DND-41 (cell line): ENCODE results near the gene TRAPPC5.

Experiments used
- ATAC-seq: fragments of 200-7000 bp; cut with Tn5 transposase; 3 replicates; pipeline ENCODE4 v1.9.1; 2021; ENCODE audit warnings: low read depth; ENCODE audit not compliant: insufficient read depth
- DNase-seq: peaks from one replicate; pipeline ENCODE4 v3.0.0-alpha.2; 2020
- H2AFZ ChIP-seq: 2 replicates; pipeline ENCODE4 v1.6.0; 2012; ENCODE audit warnings: low read depth, low read length
- H3K27ac ChIP-seq: 2 replicates; pipeline ENCODE4 v1.5.1; 2012; ENCODE audit warnings: low read length, inconsistent platforms
- H3K27me3 ChIP-seq: fragments of 200-600 bp; sonication (generic); 2 replicates; pipeline ENCODE4 v1.6.0; 2012; ENCODE audit warnings: low read length, mild to moderate bottlenecking, inconsistent platforms; ENCODE audit not compliant: insufficient read depth, poor library complexity
- H3K36me3 ChIP-seq: 2 replicates; pipeline ENCODE4 v1.5.1; 2012; ENCODE audit warnings: low read length, inconsistent platforms; ENCODE audit not compliant: insufficient read depth
- H3K4me1 ChIP-seq: 2 replicates; pipeline ENCODE4 v1.5.1; 2012; ENCODE audit warnings: mild to moderate bottlenecking, low read length; ENCODE audit not compliant: insufficient read depth
- H3K4me2 ChIP-seq: 2 replicates; pipeline ENCODE4 v1.6.0; 2012; ENCODE audit warnings: mild to moderate bottlenecking, moderate library complexity, low read length, inconsistent platforms; ENCODE audit not compliant: insufficient read depth
- H3K4me3 ChIP-seq, 2 experiments: fragments of 200-600 bp in 1 of 2; shearing (Covaris generic) in 1 of 2; 2 replicates each; pipeline ENCODE4 v1.5.1; 2012 to 2016; ENCODE audit warnings: inconsistent platforms in 2 of 2, low read length in 2 of 2, mild to moderate bottlenecking in 2 of 2, low read depth in 1 of 2, moderate library complexity in 1 of 2
- H3K79me2 ChIP-seq: 2 replicates; pipeline ENCODE4 v1.6.0; 2012; ENCODE audit warnings: low read length, inconsistent platforms; ENCODE audit not compliant: insufficient read depth
- H3K9ac ChIP-seq: 2 replicates; pipeline ENCODE4 v1.6.0; 2012; ENCODE audit warnings: low read depth, mild to moderate bottlenecking, inconsistent platforms, low read length, moderate library complexity
- H3K9me3 ChIP-seq: 2 replicates; pipeline ENCODE4 v1.5.1; 2012; ENCODE audit warnings: low read length, moderate library complexity, mild to moderate bottlenecking, inconsistent platforms; ENCODE audit not compliant: insufficient read depth, severe bottlenecking
- H4K20me1 ChIP-seq: 2 replicates; pipeline ENCODE4 v1.6.0; 2012; ENCODE audit warnings: low read length; ENCODE audit not compliant: insufficient read depth
- EZH2 ChIP-seq: IDR thresholded peaks from 3 replicates; pipeline ENCODE4 v1.6.1; 2012; ENCODE audit warnings: borderline replicate concordance, low read depth, mild to moderate bottlenecking, moderate library complexity, low read length, inconsistent platforms; ENCODE audit not compliant: severe bottlenecking
- TF ChIP-seq, protein P1 (sequence below): IDR thresholded peaks from 2 replicates; pipeline ENCODE4 v1.5.1; 2012; ENCODE audit warnings: borderline replicate concordance, low read length, moderate library complexity, mild to moderate bottlenecking; ENCODE audit not compliant: poor library complexity, severe bottlenecking; ENCODE audit errors: extremely low read depth

TRAPPC5 gene

DNA sequence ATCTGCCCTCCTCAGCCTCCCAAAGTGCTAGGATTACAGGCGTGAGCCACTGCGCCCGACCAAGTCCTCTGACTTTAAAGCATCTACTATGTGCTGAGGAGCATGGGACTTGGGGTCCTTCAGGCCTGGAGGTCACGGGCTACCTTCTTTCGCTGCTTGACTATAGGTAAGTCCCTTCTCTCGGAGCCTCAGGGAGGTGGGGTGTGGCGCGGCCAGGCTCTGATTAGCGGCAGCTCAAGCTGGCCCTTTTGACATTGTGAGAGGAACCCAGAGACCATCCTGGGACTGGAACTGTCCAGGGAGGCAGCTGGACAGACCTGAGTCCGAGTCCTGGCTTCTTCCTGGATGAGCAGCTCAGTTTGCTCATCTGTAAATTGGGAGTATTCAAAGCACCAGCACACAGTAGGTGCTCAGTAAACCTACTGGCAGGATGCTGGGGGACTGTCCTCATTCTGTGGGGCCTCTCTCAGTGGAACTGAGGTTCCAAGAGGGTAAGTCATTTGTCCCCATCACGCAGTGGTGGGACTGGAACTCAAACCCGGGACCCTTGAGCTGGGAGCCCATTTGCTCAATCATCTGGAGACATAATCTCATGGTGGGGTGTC, 20.5 kb downstream of the TRAPPC5 start:
- Histone ChIP-seq H4K20me1 (no peaks in the 10 kb centered on the region), H3K4me1 (no peaks in the 10 kb centered on the region), H3K4me2 (no peak overlapping the region), H2AFZ (no peak overlapping the region), H3K36me3 (no peaks in the 10 kb centered on the region), H3K27me3 (no peaks in the 10 kb centered on the region), H3K9me3 (no peaks in the 10 kb centered on the region), H3K79me2 (no peaks in the 10 kb centered on the region), H3K4me3 (no peak overlapping the region), H3K9ac (no peak overlapping the region), H3K27ac (no peak overlapping the region)
- ATAC-seq, result no peak
- no peak for DNase-seq
- TF ChIP-seq EZH2, result no peak

DNA sequence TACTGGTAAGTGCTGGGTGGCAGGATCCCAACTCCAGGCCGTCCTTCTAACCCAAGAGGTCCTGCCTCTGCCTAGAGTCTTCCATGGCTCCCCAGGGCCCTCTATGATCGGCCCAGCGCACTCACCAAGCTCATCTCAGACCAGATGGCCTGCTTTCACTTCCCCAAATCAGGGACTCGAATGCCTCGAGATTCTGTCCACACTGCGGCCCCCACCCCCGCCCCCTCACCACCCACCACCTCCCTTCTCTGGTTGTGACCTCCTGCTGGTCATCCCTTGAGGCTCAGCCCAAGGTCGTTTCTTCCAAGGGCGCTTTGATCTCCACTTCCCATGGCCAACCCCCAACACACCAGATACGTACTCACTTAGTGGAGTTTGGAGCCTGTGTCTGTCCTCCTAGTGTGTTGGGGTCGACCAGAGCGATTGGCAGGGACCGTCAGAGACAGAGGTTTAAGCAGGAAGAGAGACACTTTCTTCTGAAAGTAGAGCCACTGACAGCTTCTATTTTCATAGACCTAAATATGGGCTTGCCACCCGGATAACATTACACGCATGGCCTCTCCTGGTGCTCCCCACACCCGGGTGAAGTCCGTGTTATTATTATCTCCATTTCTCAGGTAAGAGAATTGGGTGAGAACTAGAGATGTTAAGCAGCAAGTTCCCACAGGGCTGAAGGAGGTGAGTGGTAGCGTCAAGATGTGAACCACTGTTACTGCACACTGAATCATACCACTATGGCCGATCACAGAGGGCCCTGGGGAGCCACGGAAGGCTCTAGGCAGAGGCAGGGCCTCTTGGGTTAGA, 21.2 kb downstream of the TRAPPC5 start, which contains the start of gene FCER2:
FCER2 (minus strand) TSS at position 478 of the 804 bp plus-strand sequence. CDS start 2,371 bp downstream, outside the sequence.
- Histone ChIP-seq H4K20me1 (no peaks in the 10 kb centered on the region), H2AFZ (no peak within 1 kb of the TSS), H3K36me3 (no peaks in the 10 kb centered on the region), H3K27ac (no peak within 1 kb of the TSS), H3K79me2 (no peaks in the 10 kb centered on the region), H3K9ac (no peak within 1 kb of the TSS), H3K27me3 (no peaks in the 10 kb centered on the region), H3K9me3 (no peaks in the 10 kb centered on the region), H3K4me3 (no peak within 1 kb of the TSS), H3K4me1 (no peaks in the 10 kb centered on the region), H3K4me2 (no peak within 1 kb of the TSS)
- DNase-seq (no peak), ATAC-seq (no peak)
- TF ChIP-seq EZH2, result no peak
- TF ChIP-seq, protein P1, sequence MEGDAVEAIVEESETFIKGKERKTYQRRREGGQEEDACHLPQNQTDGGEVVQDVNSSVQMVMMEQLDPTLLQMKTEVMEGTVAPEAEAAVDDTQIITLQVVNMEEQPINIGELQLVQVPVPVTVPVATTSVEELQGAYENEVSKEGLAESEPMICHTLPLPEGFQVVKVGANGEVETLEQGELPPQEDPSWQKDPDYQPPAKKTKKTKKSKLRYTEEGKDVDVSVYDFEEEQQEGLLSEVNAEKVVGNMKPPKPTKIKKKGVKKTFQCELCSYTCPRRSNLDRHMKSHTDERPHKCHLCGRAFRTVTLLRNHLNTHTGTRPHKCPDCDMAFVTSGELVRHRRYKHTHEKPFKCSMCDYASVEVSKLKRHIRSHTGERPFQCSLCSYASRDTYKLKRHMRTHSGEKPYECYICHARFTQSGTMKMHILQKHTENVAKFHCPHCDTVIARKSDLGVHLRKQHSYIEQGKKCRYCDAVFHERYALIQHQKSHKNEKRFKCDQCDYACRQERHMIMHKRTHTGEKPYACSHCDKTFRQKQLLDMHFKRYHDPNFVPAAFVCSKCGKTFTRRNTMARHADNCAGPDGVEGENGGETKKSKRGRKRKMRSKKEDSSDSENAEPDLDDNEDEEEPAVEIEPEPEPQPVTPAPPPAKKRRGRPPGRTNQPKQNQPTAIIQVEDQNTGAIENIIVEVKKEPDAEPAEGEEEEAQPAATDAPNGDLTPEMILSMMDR, result no peak

DNA sequence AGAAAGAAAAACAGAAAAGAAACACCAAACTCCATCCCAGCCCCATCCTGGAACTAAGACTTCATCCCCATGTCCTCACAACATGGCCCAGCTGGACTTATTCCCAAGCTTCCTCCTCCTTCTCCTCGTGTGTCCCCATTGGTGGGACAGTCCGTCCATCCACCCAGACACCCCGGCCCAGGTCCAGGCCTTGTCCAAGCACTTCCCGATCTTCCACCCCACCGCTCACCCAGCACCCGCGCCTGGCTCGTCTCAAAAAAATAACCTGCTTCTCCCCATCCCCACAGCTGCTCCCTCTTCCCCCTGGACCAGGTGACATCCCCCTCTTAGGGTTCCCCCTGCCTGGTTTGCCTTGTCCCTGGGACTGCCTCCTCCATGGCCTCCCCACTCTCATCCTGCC, 22.7 kb downstream of the TRAPPC5 start:
- no peaks in the 10 kb centered on the region for H3K36me3 ChIP-seq
- no peaks in the 10 kb centered on the region for H3K4me1 ChIP-seq
- H3K9me3 ChIP-seq, result no peaks in the 10 kb centered on the region
- DNase-seq (no peak), ATAC-seq (no peak)
- no peak for TF ChIP-seq EZH2
- TF ChIP-seq, protein P1, result no peak
- H3K4me2 ChIP-seq, result no peak overlapping the region
- no peaks in the 10 kb centered on the region for H3K79me2 ChIP-seq
- no peak overlapping the region for H3K9ac ChIP-seq
- no peak overlapping the region for H3K4me3 ChIP-seq
- no peaks in the 10 kb centered on the region for H3K27me3 ChIP-seq
- no peaks in the 10 kb centered on the region for H4K20me1 ChIP-seq
- H3K27ac ChIP-seq, result no peak overlapping the region
- no peak overlapping the region for H2AFZ ChIP-seq
